Activated CD8-positive, alpha-beta memory T cell treated with anti-CD3 and anti-CD28 coated beads for 4 hours (primary cell): Measurements from ENCODE around the gene STARD5.
"Not testable (repeated sequence)": the region's sequence is repeated elsewhere in the genome, so short reads cannot be mapped to it uniquely, and the experiment has no call there.

ENCODE experiments used
- DNase-seq, 2 donors: peaks; one replicate each; pipeline ENCODE4 v3.0.0-alpha.2; 2020; ENCODE audit warnings: low read depth in 2 of 2

The STARD5 gene, protein sequence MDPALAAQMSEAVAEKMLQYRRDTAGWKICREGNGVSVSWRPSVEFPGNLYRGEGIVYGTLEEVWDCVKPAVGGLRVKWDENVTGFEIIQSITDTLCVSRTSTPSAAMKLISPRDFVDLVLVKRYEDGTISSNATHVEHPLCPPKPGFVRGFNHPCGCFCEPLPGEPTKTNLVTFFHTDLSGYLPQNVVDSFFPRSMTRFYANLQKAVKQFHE

GRCh38 chr15:81323944-81324881 is at the start of gene STARD5:
TSS of gene STARD5 (minus strand) at chr15:81324141. CDS start at chr15:81324099, 42 bp downstream.
- peak; percentile 90 to 91 for DNase-seq

DNA sequence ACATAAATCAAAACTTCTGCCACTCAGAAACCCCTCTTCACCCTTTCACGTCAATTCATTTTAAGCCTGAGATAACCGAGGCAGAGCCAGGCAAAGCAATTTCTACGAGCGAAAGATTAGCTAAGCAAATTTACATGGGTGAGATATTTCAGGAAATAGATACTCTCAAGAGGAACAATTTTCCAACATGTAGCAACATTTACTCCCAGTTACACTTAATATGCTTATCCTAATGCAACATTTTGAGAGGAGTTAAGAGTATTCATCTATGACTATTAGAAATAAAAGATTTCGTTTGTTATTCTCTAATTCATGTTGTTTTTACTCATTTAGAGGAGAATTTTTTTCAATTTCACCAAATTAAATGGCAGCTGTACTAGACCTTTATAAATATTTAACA is 49.2 kb upstream of the STARD5 start:
- no peak for DNase-seq

DNA sequence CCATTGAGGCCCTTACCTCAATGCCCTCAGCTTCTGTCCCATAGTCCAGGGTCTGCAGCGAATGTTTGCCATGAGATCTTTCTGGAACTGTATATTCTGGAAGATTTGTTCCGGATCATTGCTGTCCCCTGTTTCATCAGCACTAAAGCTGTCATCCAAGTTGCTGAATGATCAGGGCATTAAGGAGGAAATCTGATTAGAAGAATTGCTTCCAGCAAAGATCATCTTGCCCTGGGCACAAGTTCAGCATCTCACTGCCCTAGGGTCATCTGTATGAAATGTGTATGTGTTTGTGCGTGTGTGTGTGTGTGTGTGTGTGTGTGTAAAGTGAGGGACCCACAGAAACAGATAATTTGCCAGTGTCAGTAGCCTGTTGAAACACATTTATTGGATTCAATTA is 48.6 kb upstream of the STARD5 start:
- no peak for DNase-seq

DNA sequence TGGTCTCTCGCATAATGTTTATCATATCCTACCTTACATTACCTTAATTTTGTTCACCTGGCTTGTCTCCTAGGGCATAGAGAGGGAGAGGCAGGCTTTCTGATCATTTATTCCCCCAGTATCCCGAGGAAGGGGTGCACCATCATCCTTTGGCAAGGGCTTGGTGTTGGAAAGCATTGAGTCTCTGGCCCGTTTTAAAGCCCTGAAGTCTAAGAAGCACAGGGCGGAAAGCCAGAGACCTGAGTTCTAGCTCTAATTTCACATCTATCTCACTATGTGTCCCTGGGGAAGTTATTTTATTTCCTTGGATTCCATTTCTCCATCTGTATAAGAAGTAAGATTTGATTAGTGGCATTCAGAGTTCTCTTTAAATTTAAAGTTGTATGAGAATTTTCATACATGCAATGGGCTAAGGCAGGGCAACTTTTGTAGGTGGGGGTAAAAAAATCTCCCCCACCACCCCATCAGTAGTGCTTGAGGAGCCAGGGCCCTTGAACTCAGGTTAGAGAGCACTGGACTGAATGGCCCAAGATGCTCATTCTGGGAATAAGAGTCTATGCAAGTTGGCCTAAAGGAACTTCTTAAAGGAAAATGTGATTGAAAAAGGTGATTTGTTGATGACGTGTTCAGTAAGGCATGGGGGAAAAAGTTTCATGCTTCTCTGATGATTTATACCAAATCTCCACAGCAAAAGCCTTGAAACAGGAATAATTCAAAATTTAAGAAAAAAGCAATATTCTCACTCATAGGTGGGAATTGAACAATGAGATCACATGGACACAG is 40.0 kb upstream of the STARD5 start:
- DNase-seq = no peak

- no peak for DNase-seq
Measured at GRCh38 chr15:81363276-81363675, 39.3 kb upstream of the STARD5 start.

DNA sequence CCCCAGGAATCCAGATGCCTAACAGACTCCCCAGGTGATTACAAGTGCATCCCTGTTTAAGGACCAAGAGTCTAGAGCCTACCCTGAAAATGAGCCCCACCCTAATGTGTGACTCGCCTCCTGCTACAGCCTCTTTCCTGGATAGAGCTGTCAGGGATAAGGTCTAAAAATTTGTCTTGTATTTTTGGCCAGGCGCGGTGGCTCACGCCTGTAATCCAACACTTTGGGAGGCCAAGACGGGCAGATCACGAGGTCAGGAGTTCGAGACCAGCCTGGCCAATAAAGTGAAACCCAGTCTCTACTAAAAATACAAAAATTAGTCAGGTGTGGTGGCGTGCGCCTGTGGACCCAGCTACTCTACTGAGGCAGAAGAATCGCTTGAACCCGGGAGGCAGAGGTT is 38.8 kb upstream of the STARD5 start:
- no peak for DNase-seq

DNA sequence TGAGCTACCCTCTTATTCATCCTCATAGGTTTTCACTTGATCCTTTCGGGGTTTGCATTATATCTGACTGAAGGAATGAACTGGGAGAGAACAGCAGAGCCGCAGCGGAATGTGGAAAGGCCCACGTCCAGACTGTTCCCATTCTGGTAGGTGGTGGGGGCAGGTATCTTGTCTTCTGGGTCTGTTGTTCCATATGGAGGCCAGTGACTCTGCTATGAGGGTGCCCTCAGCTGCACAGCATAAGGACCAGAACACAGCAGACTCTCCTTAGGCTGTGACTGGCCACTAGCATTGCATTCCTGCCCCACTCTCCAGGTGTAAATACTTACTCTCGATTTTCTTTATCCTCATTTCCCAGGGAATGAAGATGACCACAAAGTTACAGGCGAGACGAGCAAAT is 38.0 kb upstream of the STARD5 start:
- DNase-seq = no peak

- no peak for DNase-seq
Measured at GRCh38 chr15:81360491-81360890, 36.5 kb upstream of the STARD5 start.

DNA sequence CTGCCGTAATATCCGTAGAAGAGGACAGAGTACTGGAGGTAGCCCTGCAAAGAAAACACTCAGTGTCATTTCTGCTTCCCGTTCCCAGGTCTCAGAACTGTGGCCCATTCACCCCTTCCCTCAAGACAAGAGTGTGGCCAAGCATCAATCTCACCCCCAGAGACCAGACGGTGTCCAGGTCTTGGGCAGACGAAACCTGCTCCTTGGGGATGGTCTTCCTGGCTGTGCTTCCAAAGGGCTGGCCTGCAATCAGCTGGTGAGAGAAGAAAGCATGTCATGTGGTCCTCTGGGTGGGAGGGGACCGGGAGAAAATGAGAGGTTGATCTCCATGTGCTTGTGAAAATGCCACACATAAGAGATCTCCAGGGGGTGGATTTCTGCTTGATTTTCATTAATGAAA is 34.3 kb upstream of the STARD5 start:
- no peak for DNase-seq

GRCh38 chr15:81357180-81357686 is 33.3 kb upstream of the STARD5 start:
- DNase-seq = no peak

DNA sequence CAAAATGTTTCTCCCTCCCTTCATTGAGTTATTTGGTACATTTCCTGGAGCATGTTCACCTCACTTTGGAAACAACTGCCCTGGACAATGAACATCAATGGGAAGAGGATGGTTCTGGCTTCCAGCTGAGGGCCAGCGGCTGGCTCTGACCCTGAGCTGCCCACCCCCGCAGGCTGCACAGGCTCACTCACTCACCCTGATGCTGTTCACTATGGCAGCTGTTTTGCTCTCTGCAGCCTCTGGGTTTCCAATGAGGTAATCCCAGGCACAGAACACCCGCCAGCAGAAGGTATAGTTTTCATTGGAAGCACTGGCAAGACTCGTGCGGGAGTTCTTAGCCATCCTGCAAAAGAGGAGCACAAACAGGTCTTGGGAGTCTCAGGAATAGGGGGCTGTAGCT is 32.3 kb upstream of the STARD5 start:
- DNase-seq = no peak

- no peak for DNase-seq
Measured at GRCh38 chr15:81351651-81352050, 27.7 kb upstream of the STARD5 start.

DNA sequence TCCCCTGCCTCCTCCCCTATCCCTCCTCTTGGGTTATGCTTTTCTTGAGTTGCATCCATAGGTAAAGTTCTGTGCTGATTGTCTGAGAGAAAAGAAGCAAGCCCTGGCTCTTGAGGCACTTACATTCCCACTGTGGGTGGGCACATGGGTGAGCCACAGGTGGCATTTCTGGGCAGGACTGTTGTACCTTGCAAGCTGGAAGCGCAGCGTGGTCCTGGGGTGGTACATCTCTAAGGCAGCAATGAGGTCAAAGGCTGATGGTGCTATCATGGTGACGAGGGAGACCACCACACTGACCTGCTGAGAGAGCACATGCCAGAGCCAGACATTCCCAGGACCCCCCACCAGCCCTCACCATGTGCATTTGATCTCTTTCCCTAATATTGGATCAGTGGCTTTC is 25.3 kb upstream of the STARD5 start:
- DNase-seq = no peak

GRCh38 chr15:81348691-81349090 is 24.8 kb upstream of the STARD5 start:
- not testable (repeated sequence) for DNase-seq

GRCh38 chr15:81347910-81348309 is 24.0 kb upstream of the STARD5 start:
- no peak for DNase-seq

DNA sequence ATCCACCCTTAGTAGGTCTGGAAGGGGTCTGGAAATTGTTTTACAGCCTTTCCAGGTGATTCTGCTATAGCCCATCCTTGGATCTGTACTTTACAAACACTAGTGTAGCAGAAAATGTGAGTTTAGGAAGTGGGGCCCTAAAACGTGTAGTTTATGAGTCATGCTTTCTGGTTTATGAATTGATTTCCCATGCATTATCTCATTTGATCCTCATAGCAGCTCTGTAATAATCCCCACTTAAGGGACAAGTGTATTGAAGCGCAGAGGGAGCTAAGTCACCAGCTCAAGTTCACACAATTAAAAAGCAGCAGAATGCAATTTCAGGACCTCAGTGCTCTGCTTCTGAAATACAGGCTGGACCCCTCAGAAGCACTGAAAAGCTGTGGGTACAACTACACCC is 22.7 kb upstream of the STARD5 start:
- DNase-seq = no peak

DNA sequence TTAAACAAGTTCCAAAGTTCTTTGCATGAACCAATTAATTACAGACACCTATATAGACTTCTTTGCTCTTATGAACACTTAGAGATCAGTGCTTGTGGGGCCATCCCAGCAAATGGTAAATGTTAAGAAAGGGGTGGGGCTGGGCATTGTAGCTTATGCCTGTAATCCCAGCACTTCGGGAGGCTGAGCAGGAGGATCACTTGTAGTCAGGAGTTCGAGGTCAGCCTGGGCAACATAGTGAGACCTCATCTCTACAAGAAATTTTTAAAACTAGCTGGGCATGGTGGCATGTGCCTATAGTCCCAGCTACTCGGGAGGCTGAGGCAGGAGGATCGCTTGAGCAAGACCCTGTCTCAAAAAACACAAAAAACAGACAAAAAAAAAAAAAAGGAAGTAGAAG is 19.4 kb upstream of the STARD5 start:
- DNase-seq = no peak

DNA sequence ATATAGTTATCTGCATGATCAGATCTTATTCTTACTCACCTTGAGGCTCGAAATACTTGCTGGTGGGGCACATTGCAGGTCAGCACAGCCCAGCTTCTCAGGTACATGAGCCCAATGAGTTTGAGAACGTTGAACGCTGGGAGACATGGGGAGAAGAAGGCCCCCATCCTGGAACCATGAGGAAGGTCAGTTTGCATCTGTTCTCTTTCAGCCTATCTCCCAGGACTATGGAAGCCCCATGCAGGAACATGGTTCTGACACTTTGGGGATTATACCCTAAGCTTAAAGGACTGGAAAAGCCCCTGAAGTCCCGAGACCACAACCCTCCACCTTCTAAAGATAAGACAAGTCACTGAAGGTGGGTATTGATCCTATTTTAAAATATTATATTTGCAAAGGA is 17.4 kb upstream of the STARD5 start:
- no peak for DNase-seq

DNA sequence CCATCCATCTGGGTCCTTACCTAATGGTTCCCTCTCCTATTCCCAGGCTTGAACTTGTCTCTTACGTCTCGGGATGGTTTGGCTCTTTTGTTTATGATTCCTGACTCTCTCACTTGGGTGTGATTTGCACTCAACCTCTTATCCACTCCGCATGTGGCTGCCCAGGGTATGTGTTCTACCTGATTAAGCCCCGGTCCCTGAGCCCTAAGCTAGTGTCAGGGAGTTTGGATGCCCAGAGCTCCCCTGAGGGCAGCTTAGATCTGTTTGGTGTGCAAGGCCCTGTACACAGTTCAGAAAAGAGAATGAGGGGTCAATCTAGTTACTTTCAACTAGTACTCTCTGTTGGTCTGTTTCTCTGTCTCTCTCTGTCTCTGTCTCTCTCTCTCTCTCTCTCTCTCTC is 15.9 kb upstream of the STARD5 start:
- no peak for DNase-seq

DNA sequence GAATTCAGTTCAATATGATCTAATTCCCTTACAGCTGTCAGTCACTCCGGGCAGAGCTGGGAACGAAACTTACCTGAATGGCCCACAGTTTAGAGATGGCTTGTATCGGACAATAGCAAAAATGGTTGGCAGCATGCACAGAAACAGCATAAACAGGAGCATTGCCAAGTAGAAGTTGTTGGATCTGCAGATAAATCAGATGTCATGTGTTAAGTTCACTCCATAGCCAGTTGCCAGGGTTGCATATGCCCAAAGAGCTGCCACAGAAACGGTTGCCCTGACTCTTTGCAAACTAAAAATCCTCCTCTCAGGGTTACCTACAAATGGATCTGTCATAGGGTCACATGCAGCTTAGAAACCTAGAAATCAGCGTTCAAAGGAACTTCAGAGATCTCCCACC is 15.4 kb upstream of the STARD5 start:
- no peak for DNase-seq

DNA sequence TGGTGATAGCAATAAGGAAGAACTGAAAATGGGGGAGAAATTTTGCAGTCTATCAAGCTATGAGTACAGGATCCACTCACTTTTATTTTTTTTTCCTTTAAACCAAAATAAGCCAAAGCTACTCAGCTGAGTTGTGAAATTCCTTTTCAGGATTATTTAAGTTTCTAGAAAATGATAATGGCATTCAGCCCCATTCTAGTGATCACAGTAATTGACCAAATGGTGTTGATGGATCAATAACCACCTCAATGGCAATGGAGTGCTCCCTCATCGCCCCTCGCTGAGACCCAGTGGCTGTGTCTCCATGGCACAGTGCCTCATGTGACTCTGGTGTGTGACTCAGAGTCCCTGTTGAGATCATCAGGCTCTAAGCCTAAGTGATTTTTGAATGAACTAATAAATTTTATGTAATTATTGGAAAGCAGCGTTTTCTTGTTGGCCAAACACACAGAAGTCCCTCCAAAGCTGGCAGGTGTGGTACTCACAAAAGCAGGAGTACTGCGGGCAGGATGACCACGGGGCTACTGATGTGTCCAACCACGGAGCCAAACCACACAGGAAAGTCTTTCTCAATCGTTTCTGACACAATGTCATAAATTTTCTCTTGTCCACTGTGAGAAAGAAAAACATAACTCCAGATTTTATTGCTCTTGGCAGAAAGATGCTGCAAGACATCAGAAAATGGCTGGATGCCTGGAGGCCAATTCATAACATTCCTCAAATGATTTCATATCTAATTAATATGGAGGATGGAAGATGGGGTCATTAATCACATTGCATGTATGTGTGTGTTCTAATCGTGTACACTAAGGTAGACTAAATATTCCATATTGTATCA is 14.4 kb upstream of the STARD5 start:
- no peak for DNase-seq
